H7 (cell line): Measurements from ENCODE around the gene BFSP2. TPM values are rescaled to one million over a fixed set of nuclear protein-coding genes. Genes with fewer than 3 reads are reported as not detected.
"Not testable (repeated sequence)": the region's sequence is repeated elsewhere in the genome, so short reads cannot be mapped to it uniquely, and the experiment has no call there.

Experiments used
- DNase-seq: peaks from one replicate; pipeline ENCODE4 v3.0.0; 2012
- H3K27me3 ChIP-seq: 2 replicates; pipeline ENCODE4 v1.6.0; 2011; ENCODE audit warnings: mild to moderate bottlenecking, low read length; ENCODE audit not compliant: control insufficient read depth, insufficient read depth
- H3K36me3 ChIP-seq: replicated peaks from 2 replicates; pipeline ENCODE4 v1.5.1; 2011; ENCODE audit warnings: low read length; ENCODE audit not compliant: control insufficient read depth, insufficient read depth
- H3K4me3 ChIP-seq: 2 replicates; pipeline ENCODE4 v1.5.1; 2011; ENCODE audit warnings: low read depth, mild to moderate bottlenecking, control low read depth, low read length, moderate library complexity; ENCODE audit not compliant: insufficient read depth
- total RNA-seq: library from RNA; depleted of rRNA; stranded (reverse); fragments of >200 nt; shearing (Covaris generic); gene quantifications from 2 replicates; pipeline ENCODE4 v1.2.3, GENCODE V29; 2014; rRNA removed

BFSP2 gene
- total RNA-seq, 1 experiment from 2014 or later = not detected

- Histone ChIP-seq H3K27me3 (no peaks in the 10 kb centered on the region), H3K36me3 (no peaks in the 10 kb centered on the region), H3K4me3 (no peak overlapping the region)
- DNase-seq = no peak
Measured at GRCh38 chr3:133504736-133505135, 104.9 kb downstream of the BFSP2 start.

GRCh38 chr3:133505813-133506212 lies 106.0 kb downstream of the BFSP2 start:
- Histone ChIP-seq H3K36me3 (no peaks in the 10 kb centered on the region), H3K27me3 (no peaks in the 10 kb centered on the region), H3K4me3 (no peak overlapping the region)
- no peak for DNase-seq

- Histone ChIP-seq H3K27me3 (no peaks in the 10 kb centered on the region), H3K36me3 (no peaks in the 10 kb centered on the region), H3K4me3 (no peak overlapping the region)
- no peak for DNase-seq
Measured at GRCh38 chr3:133506215-133506901, 106.5 kb downstream of the BFSP2 start.

- DNase-seq = no peak
- no peak overlapping the region for H3K4me3 ChIP-seq
- no peaks in the 10 kb centered on the region for H3K27me3 ChIP-seq
- no peaks in the 10 kb centered on the region for H3K36me3 ChIP-seq
Measured at GRCh38 chr3:133509488-133509887, 109.6 kb downstream of the BFSP2 start.

- H3K36me3 ChIP-seq = no peaks in the 10 kb centered on the region
- no peaks in the 10 kb centered on the region for H3K27me3 ChIP-seq
- DNase-seq = no peak
- no peak overlapping the region for H3K4me3 ChIP-seq
Measured at GRCh38 chr3:133512416-133513089, 112.7 kb downstream of the BFSP2 start.

- H3K27me3 ChIP-seq = no peaks in the 10 kb centered on the region
- H3K4me3 ChIP-seq = no peak overlapping the region
- H3K36me3 ChIP-seq = no peaks in the 10 kb centered on the region
- DNase-seq = no peak
Measured at GRCh38 chr3:133514418-133514817, 114.6 kb downstream of the BFSP2 start.

- H3K4me3 ChIP-seq = no peak overlapping the region
- H3K36me3 ChIP-seq = no peaks in the 10 kb centered on the region
- DNase-seq = no peak
- no peaks in the 10 kb centered on the region for H3K27me3 ChIP-seq
Measured at GRCh38 chr3:133515127-133515526, 115.3 kb downstream of the BFSP2 start.

- Histone ChIP-seq H3K27me3 (no peaks in the 10 kb centered on the region), H3K4me3 (no peak overlapping the region), H3K36me3 (no peaks in the 10 kb centered on the region)
- no peak for DNase-seq
Measured at GRCh38 chr3:133520286-133520685, 120.4 kb downstream of the BFSP2 start.

GRCh38 chr3:133520938-133521337 lies 121.1 kb downstream of the BFSP2 start:
- not testable (repeated sequence) for DNase-seq, H3K27me3 ChIP-seq, H3K4me3 ChIP-seq, H3K36me3 ChIP-seq

- Histone ChIP-seq H3K36me3 (no peaks in the 10 kb centered on the region), H3K4me3 (no peak overlapping the region), H3K27me3 (no peaks in the 10 kb centered on the region)
- no peak for DNase-seq
Measured at GRCh38 chr3:133521946-133522345, 122.1 kb downstream of the BFSP2 start.

GRCh38 chr3:133523758-133524157 lies 123.9 kb downstream of the BFSP2 start:
- not testable (repeated sequence) for H3K27me3 ChIP-seq, DNase-seq, H3K36me3 ChIP-seq, H3K4me3 ChIP-seq

Other genes with a start within 250 kb of the BFSP2 start
- 89.7 and 129 TPM in 2 replicates for gene CDV3, start 173.6 kb downstream of the BFSP2 start, total RNA-seq